KBM-7 (cell line): ENCODE results near the gene SPRTN.

Experiments used
- DNase-seq: peaks from one replicate; pipeline ENCODE4 v3.0.0-alpha.2; 2015
- in situ Hi-C: fragments of 300-500 bp; cut with MboI; formaldehyde crosslinking; loops from 2 replicates; pipeline ENCODE4 v1.14.3; 2020; ENCODE audit warnings: low sequenced_read_pairs, low pct_unique_long_range_greater_than_20kb, mixed read lengths

The SPRTN gene

GRCh38 chr1:231338270-231339128 is at the start of gene SPRTN:
TSS of gene SPRTN (plus strand) at chr1:231338293. CDS start at chr1:231338384, 91 bp downstream.
- in situ Hi-C loops, result no loop called here
- DNase-seq, result peak; percentile 31

- in situ Hi-C loops, result no loop called here
- no peak for DNase-seq
Observed at GRCh38 chr1:231295938-231296337, 42.2 kb upstream of the SPRTN start.

- in situ Hi-C loops, result no loop called here
- no peak for DNase-seq
Observed at GRCh38 chr1:231301990-231302389, 36.1 kb upstream of the SPRTN start.

- in situ Hi-C loops, result no loop called here
- no peak for DNase-seq
Observed at GRCh38 chr1:231310391-231310934, 27.6 kb upstream of the SPRTN start.

GRCh38 chr1:231311720-231312431 is 26.2 kb upstream of the SPRTN start:
- no peak for DNase-seq
- in situ Hi-C loops, result no loop called here

GRCh38 chr1:231312432-231312788 is 25.7 kb upstream of the SPRTN start:
- in situ Hi-C loops, result no loop called here
- DNase-seq, result no peak

GRCh38 chr1:231313661-231314060 is 24.4 kb upstream of the SPRTN start:
- DNase-seq, result no peak
- in situ Hi-C loops, result no loop called here

GRCh38 chr1:231315887-231316286 is 22.2 kb upstream of the SPRTN start:
- in situ Hi-C loops, result no loop called here
- peak; percentile 76 for DNase-seq

- in situ Hi-C loops, result no loop called here
- no peak for DNase-seq
Observed at GRCh38 chr1:231317306-231318014, 20.6 kb upstream of the SPRTN start.

- DNase-seq, result no peak
- in situ Hi-C loops, result no loop called here
Observed at GRCh38 chr1:231318015-231318355, 20.1 kb upstream of the SPRTN start.

- DNase-seq, result no peak
- in situ Hi-C loops, result no loop called here
Observed at GRCh38 chr1:231318568-231318967, 19.5 kb upstream of the SPRTN start.

- in situ Hi-C loops, result no loop called here
- no peak for DNase-seq
Observed at GRCh38 chr1:231319080-231319479, 19.0 kb upstream of the SPRTN start.

- no peak for DNase-seq
Observed at GRCh38 chr1:231322880-231323530, 15.1 kb upstream of the SPRTN start.

GRCh38 chr1:231324660-231325059 is 13.4 kb upstream of the SPRTN start:
- in situ Hi-C loops, result no loop called here
- no peak for DNase-seq

More at GRCh38 chr1:231322880-231323530, 15.1 kb upstream of the SPRTN start:
- in situ Hi-C loops, result no loop called here

GRCh38 chr1:231326248-231326647 is 11.8 kb upstream of the SPRTN start:
- in situ Hi-C loops, result no loop called here

GRCh38 chr1:231327617-231328016 is 10.5 kb upstream of the SPRTN start:
- in situ Hi-C loops, result no loop called here
- DNase-seq, result no peak

More at GRCh38 chr1:231326248-231326647, 11.8 kb upstream of the SPRTN start:
- no peak for DNase-seq

GRCh38 chr1:231329483-231329882 is 8.6 kb upstream of the SPRTN start:
- in situ Hi-C loops, result no loop called here
- DNase-seq, result no peak

- DNase-seq, result no peak
- in situ Hi-C loops, result no loop called here
Observed at GRCh38 chr1:231332761-231333160, 5.3 kb upstream of the SPRTN start.

- no peak for DNase-seq
- in situ Hi-C loops, result no loop called here
Observed at GRCh38 chr1:231334079-231334666, 3.9 kb upstream of the SPRTN start.
